GM12892 (cell line): ENCODE measurements around the gene ZBTB32.

Source experiments
- POLR2AphosphoS5 ChIP-seq: IDR thresholded peaks from 2 replicates; pipeline ENCODE4 v1.6.1; 2011; ENCODE audit warnings: low read depth, low read length, control low read depth
- TAF1 ChIP-seq: IDR thresholded peaks from 2 replicates; pipeline ENCODE4 v1.6.1; 2011; ENCODE audit warnings: low read depth, mild to moderate bottlenecking, control low read depth, low read length, borderline replicate concordance

DNA sequence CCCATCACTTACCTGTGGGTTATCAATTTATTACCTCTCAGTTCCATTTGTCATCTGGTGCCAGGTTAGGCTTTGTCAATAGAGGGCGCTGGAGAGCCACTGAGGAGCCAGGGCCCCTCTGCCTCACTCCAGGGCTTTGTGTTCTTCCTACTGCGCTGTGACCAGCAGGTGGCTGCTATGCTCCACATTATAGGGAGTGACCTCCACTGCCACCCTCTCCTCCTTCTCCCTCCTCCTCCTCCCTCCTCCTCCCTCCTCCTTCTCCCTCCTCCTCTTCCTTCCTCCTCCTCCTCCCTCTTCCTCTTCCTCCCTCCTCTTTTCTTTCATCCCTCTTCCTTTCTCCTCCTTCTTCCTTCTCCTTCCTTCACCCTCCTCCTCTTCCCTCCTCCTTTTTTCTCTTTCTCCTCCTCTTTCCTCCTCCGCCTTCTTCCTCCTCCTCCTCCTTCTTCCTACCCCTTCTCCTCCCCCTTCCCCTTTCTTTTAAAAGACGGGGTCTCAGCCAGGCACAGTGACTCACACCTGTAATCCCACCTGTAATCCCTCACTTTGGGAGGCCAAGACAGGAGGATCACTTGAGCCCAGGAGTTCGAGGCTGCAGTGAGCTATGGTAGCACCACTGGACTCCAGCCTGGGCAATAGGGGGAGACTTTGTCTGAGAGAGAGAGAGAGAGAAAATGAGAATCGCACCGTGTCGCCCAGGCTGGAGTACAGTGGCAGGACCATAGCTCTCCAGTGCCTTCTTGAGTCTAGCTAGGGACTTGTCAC, 10.3 kb upstream of the ZBTB32 start:
- TF ChIP-seq POLR2AphosphoS5 (no peak), TAF1 (no peak)
